ENCODE measurements around the gene SNX12.
"Not testable (repeated sequence)": the region's sequence is repeated elsewhere in the genome, so short reads cannot be mapped to it uniquely, and the experiment has no call there.

SNX12 gene

GRCh38 chrX:71057848-71058530 lies 10.1 kb downstream of the SNX12 start:
- H3K27ac Mint-ChIP-seq, result peak overlapping the region; percentile 49
- H3K36me3 Mint-ChIP-seq (ENCODE audit: low read depth), result peaks cover 29% of the 10 kb centered on the region
- peaks cover 28% of the 10 kb centered on the region for H3K4me1 Mint-ChIP-seq (ENCODE audit: low read depth)
- H3K27me3 Mint-ChIP-seq (ENCODE audit: low read depth), result no peaks in the 10 kb centered on the region
- no peak overlapping the region for H3K4me3 Mint-ChIP-seq
- H3K9me3 Mint-ChIP-seq, result no peaks in the 10 kb centered on the region

GRCh38 chrX:71056867-71057266 lies 11.3 kb downstream of the SNX12 start:
- H3K27ac Mint-ChIP-seq, result no peak overlapping the region
- H3K4me1 Mint-ChIP-seq (ENCODE audit: low read depth), result peaks cover 28% of the 10 kb centered on the region

GRCh38 chrX:71053217-71053621 lies 14.9 kb downstream of the SNX12 start:
- Mint-ChIP-seq H3K36me3 (ENCODE audit: low read depth) (peaks cover 10% of the 10 kb centered on the region), H3K27ac (no peak overlapping the region), H3K9me3 (no peaks in the 10 kb centered on the region), H3K4me1 (ENCODE audit: low read depth) (peaks cover 12% of the 10 kb centered on the region), H3K4me3 (peak overlapping the region; percentile 59), H3K27me3 (ENCODE audit: low read depth) (no peaks in the 10 kb centered on the region)

More at GRCh38 chrX:71056867-71057266, 11.3 kb downstream of the SNX12 start:
- H3K4me3 Mint-ChIP-seq, result no peak overlapping the region
- H3K27me3 Mint-ChIP-seq (ENCODE audit: low read depth), result no peaks in the 10 kb centered on the region
- H3K9me3 Mint-ChIP-seq, result no peaks in the 10 kb centered on the region
- H3K36me3 Mint-ChIP-seq (ENCODE audit: low read depth), result peaks cover 24% of the 10 kb centered on the region

GRCh38 chrX:71052721-71053120 lies 15.4 kb downstream of the SNX12 start:
- no peaks in the 10 kb centered on the region for H3K27me3 Mint-ChIP-seq (ENCODE audit: low read depth)
- peaks cover 5% of the 10 kb centered on the region for H3K36me3 Mint-ChIP-seq (ENCODE audit: low read depth)
- H3K4me1 Mint-ChIP-seq (ENCODE audit: low read depth), result peaks cover 9% of the 10 kb centered on the region
- H3K4me3 Mint-ChIP-seq, result peak overlapping the region; percentile 59
- H3K27ac Mint-ChIP-seq, result no peak overlapping the region
- no peaks in the 10 kb centered on the region for H3K9me3 Mint-ChIP-seq

- not testable (repeated sequence) for H3K27ac Mint-ChIP-seq; H3K9me3 Mint-ChIP-seq; H3K36me3 Mint-ChIP-seq (ENCODE audit: low read depth); H3K4me1 Mint-ChIP-seq (ENCODE audit: low read depth); H3K4me3 Mint-ChIP-seq; H3K27me3 Mint-ChIP-seq (ENCODE audit: low read depth)
Observed at GRCh38 chrX:71047891-71048290, 20.2 kb downstream of the SNX12 start.

- no peak overlapping the region for H3K4me3 Mint-ChIP-seq
- no peaks in the 10 kb centered on the region for H3K4me1 Mint-ChIP-seq (ENCODE audit: low read depth)
- H3K27ac Mint-ChIP-seq, result no peak overlapping the region
- no peaks in the 10 kb centered on the region for H3K9me3 Mint-ChIP-seq
- H3K27me3 Mint-ChIP-seq (ENCODE audit: low read depth), result no peaks in the 10 kb centered on the region
- H3K36me3 Mint-ChIP-seq (ENCODE audit: low read depth), result no peaks in the 10 kb centered on the region
Observed at GRCh38 chrX:71017396-71017939, 50.7 kb downstream of the SNX12 start.

Data from T-helper 1 cell treated with Interleukin-12 subunit alpha and Interleukin-12 subunit beta and Interleukin-4 antibody, amounts not matched to agents 30 μg/mL and 1 μg/mL, for 36 hours (primary cell).